Measurements from ENCODE around the gene INHBC.

GRCh38 chr12:57496822-57497221, 62.2 kb downstream of the INHBC start:
- no peak for TF ChIP-seq CTCF (IDR thresholded peaks at IDR 0.05; ENCODE audit: insufficient read depth, low read length)
- no peak; the same call in 1 of the 2 replicates for TF ChIP-seq POLR2AphosphoS5 (IDR thresholded peaks at IDR 0.05; ENCODE audit: low read depth)
- no peak for TF ChIP-seq REST (IDR thresholded peaks at IDR 0.05; ENCODE audit: insufficient replicate concordance, low read depth)
- TF ChIP-seq GABPA (IDR thresholded peaks at IDR 0.05; ENCODE audit: low read depth): no peak
- TF ChIP-seq SPI1 (IDR thresholded peaks at IDR 0.05; ENCODE audit: borderline replicate concordance, low read depth): no peak

All from HL-60 (cell line).